CD14-positive monocyte (primary cell): ENCODE measurements around the gene RNF40. TPM values are rescaled to one million over a fixed set of nuclear protein-coding genes. Genes with fewer than 3 reads are reported as not detected.
A peak's percentile ranks its signal among the peaks of the same experiment; 100 is the strongest.

ENCODE experiments used
- DNase-seq, 3 donors: peaks; one replicate each; pipeline ENCODE4 v3.0.0-alpha.2; 2011 to 2022
- H2AFZ ChIP-seq: 2 replicates; pipeline ENCODE4 v1.6.0; 2012; ENCODE audit warnings: mild to moderate bottlenecking, low read depth, low read length, inconsistent platforms; ENCODE audit not compliant: insufficient read depth, poor library complexity, severe bottlenecking
- H3K27ac ChIP-seq, 2 donors: 1 replicate in 1 of 2; 2 replicates in 1 of 2; pipeline ENCODE4 v1.5.1; 2012 to 2013; ENCODE audit warnings: low read length in 2 of 2, control low read depth in 1 of 2, inconsistent platforms in 1 of 2, low read depth in 1 of 2, mild to moderate bottlenecking in 1 of 2
- H3K27me3 ChIP-seq, 2 donors: one replicate each; pipeline versions ENCODE4 v1.6.0 to v1.6.1; 2011 to 2013; ENCODE audit warnings: low read length in 2 of 2; ENCODE audit not compliant: control insufficient read depth in 2 of 2, insufficient read depth in 2 of 2
- H3K36me3 ChIP-seq, 2 donors: replicated peaks in 1 of 2; 1 replicate in 1 of 2; 2 replicates in 1 of 2; pipeline versions ENCODE4 v1.5.1 to v1.6.1; 2012 to 2013; ENCODE audit warnings: low read length in 2 of 2, control low read depth in 1 of 2, inconsistent platforms in 1 of 2, mild to moderate bottlenecking in 1 of 2; ENCODE audit not compliant: insufficient read depth in 2 of 2, control insufficient read depth in 1 of 2
- H3K4me1 ChIP-seq, 2 donors: 1 replicate in 1 of 2; 2 replicates in 1 of 2; pipeline versions ENCODE4 v1.5.1 to v1.6.1; 2012 to 2013; ENCODE audit warnings: low read length in 2 of 2, control low read depth in 1 of 2, inconsistent platforms in 1 of 2, mild to moderate bottlenecking in 1 of 2, moderate library complexity in 1 of 2; ENCODE audit not compliant: insufficient read depth in 2 of 2, control insufficient read depth in 1 of 2
- H3K4me2 ChIP-seq: replicated peaks from 2 replicates; pipeline ENCODE3; 2012; ENCODE audit warnings: low read length, moderate library complexity, mild to moderate bottlenecking; ENCODE audit not compliant: poor library complexity, severe bottlenecking; ENCODE audit errors: extremely low read depth
- H3K4me3 ChIP-seq, 3 experiments: fragments of 200-600 bp in 1 of 3; sonication (generic) in 1 of 3; replicated peaks in 1 of 3; 1 replicate in 2 of 3; 2 replicates in 1 of 3; pipeline ENCODE4 v1.5.1; 2011 to 2013; ENCODE audit warnings: low read length in 3 of 3, mild to moderate bottlenecking in 3 of 3, control low read depth in 2 of 3, low read depth in 2 of 3, inconsistent platforms in 1 of 3, moderate library complexity in 1 of 3
- H3K79me2 ChIP-seq: 2 replicates; pipeline ENCODE4 v1.6.0; 2012; ENCODE audit warnings: mild to moderate bottlenecking, control low read depth, inconsistent platforms, low read length, moderate library complexity; ENCODE audit not compliant: insufficient read depth
- H3K9ac ChIP-seq: 2 replicates; pipeline ENCODE4 v1.6.0; 2017; ENCODE audit warnings: low read length, mild to moderate bottlenecking; ENCODE audit not compliant: insufficient read depth, poor library complexity, severe bottlenecking
- H3K9me3 ChIP-seq, 2 donors: replicated peaks in 1 of 2; 1 replicate in 1 of 2; 2 replicates in 1 of 2; pipeline versions ENCODE4 v1.5.1 to v1.6.1; 2012 to 2013; ENCODE audit warnings: low read length in 2 of 2, control low read depth in 1 of 2; ENCODE audit not compliant: control insufficient read depth in 1 of 2, insufficient read depth in 1 of 2
- H4K20me1 ChIP-seq: 2 replicates; pipeline ENCODE4 v1.6.0; 2012; ENCODE audit warnings: mild to moderate bottlenecking, low read length, control low read depth, moderate library complexity; ENCODE audit not compliant: insufficient read depth
- H3K27ac Mint-ChIP-seq, 7 donors: one replicate each; pipeline ENCODE4 v1.8.0; 2020; ENCODE audit warnings: mild to moderate bottlenecking in 7 of 7, mixed read lengths in 7 of 7, moderate library complexity in 6 of 7, inconsistent platforms in 2 of 7
- H3K27me3 Mint-ChIP-seq, 3 donors: one replicate each; pipeline ENCODE4 v1.8.0; 2021 to 2022; ENCODE audit warnings: low read depth in 3 of 3, mild to moderate bottlenecking in 3 of 3, mixed read lengths in 3 of 3, moderate library complexity in 3 of 3, inconsistent platforms in 1 of 3
- H3K36me3 Mint-ChIP-seq, 2 donors: one replicate each; pipeline ENCODE4 v1.8.0; 2020; ENCODE audit warnings: mixed read lengths in 2 of 2, inconsistent platforms in 1 of 2, mild to moderate bottlenecking in 1 of 2
- H3K4me1 Mint-ChIP-seq: one replicate; pipeline ENCODE4 v1.8.0; 2020; ENCODE audit warnings: mild to moderate bottlenecking, mixed read lengths
- H3K4me3 Mint-ChIP-seq, 2 donors: one replicate each; pipeline ENCODE4 v1.8.0; 2020; ENCODE audit warnings: mild to moderate bottlenecking in 2 of 2, mixed read lengths in 2 of 2, moderate library complexity in 1 of 2
- H3K9me3 Mint-ChIP-seq, 7 donors: one replicate each; pipeline ENCODE4 v1.8.0; 2020 to 2022; ENCODE audit warnings: mixed read lengths in 7 of 7, mild to moderate bottlenecking in 6 of 7, moderate library complexity in 6 of 7, inconsistent platforms in 2 of 7
- CTCF ChIP-seq: fragments of 200-600 bp; IDR thresholded peaks from one replicate; pipeline ENCODE4 v1.8.0; 2022; ENCODE audit warnings: antibody characterized with exemption, mild to moderate bottlenecking
- WGBS: methylation state at CpG from one replicate; pipeline ENCODE4 v1.1.5; 2013; ENCODE audit warnings: missing lambda C conversion rate; ENCODE audit not compliant: insufficient coverage; 5-methylcytosine and 5-hydroxymethylcytosine counted together
- intact Hi-C, 2 donors: fragments of 100-400 bp; cut with micrococcal nuclease; formaldehyde crosslinking; loops; one replicate each; pipeline versions ENCODE4 v1.15.0 to v1.15.1; 2023
- polyA plus RNA-seq, 3 donors: library from polyadenylated mRNA; depleted of rRNA in 1 of 3; unstranded in 2 of 3; stranded (reverse) in 1 of 3; fragments of 300-500 nt in 2 of 3; fragments of >200 nt in 1 of 3; fragmentation: Illumina TruSeq in 2 of 3; gene quantifications; 1 replicate in 2 of 3; 2 replicates in 1 of 3; pipeline ENCODE4 v1.2.3, GENCODE V29; 2012 to 2021

The RNF40 gene
- polyA plus RNA-seq, 3 donors: 14.8 to 53.5 (median 34.9) TPM

GRCh38 chr16:30777591-30778297 is 15.6 kb downstream of the RNF40 start:
- TF ChIP-seq CTCF: no peak
- H3K4me1 ChIP-seq: peaks cover 34 to 47% of the 10 kb centered on the region in 2 donors
- Mint-ChIP-seq H3K27me3 (peaks cover 0 to 3% (median 2%) of the 10 kb centered on the region in 3 donors), H3K9me3 (peaks cover 0 to 2% (median 0%) of the 10 kb centered on the region in 7 donors), H3K4me3 (no peak overlapping the region), H3K27ac (peak overlapping the region in 3 of 7 donors; percentile 16 to 31 (median 27)), H3K4me1 (peaks cover 63% of the 10 kb centered on the region), H3K36me3 (peaks cover 16 to 32% of the 10 kb centered on the region in 2 donors)
- no peak overlapping the region for H3K4me2 ChIP-seq
- intact Hi-C loops: no loop called here
- DNase-seq: no peak
- H3K4me3 ChIP-seq: no peak overlapping the region
- H4K20me1 ChIP-seq: peaks cover 26% of the 10 kb centered on the region
- H3K27me3 ChIP-seq: no peaks in the 10 kb centered on the region
- H3K27ac ChIP-seq: no peak overlapping the region
- no peak overlapping the region for H2AFZ ChIP-seq
- H3K79me2 ChIP-seq: peaks cover 8% of the 10 kb centered on the region
- peaks cover 25 to 28% of the 10 kb centered on the region in 2 donors for H3K36me3 ChIP-seq
- WGBS: 53% methylated on average over 5 of the region's 7 CpGs
- H3K9ac ChIP-seq: no peak overlapping the region
- H3K9me3 ChIP-seq: no peaks in the 10 kb centered on the region

- peaks cover 16 to 32% of the 10 kb centered on the region in 2 donors for H3K36me3 Mint-ChIP-seq
- DNase-seq: no peak
- H3K4me3 ChIP-seq: no peak overlapping the region
- no peak overlapping the region for H3K4me3 Mint-ChIP-seq
- peaks cover 26 to 28% of the 10 kb centered on the region in 2 donors for H3K36me3 ChIP-seq
- peak overlapping the region in 2 of 7 donors; percentile 46 to 78 for H3K27ac Mint-ChIP-seq
- H3K79me2 ChIP-seq: peaks cover 8% of the 10 kb centered on the region
- no peak overlapping the region for H3K4me2 ChIP-seq
- peaks cover 0 to 2% (median 0%) of the 10 kb centered on the region in 7 donors for H3K9me3 Mint-ChIP-seq
- no peak overlapping the region for H2AFZ ChIP-seq
- no peaks in the 10 kb centered on the region for H3K9me3 ChIP-seq
- no peak overlapping the region for H3K27ac ChIP-seq
- TF ChIP-seq CTCF: no peak
- no peaks in the 10 kb centered on the region for H3K27me3 ChIP-seq
- H3K27me3 Mint-ChIP-seq: peaks cover 0 to 3% (median 2%) of the 10 kb centered on the region in 3 donors
- H3K4me1 ChIP-seq: peaks cover 34 to 47% of the 10 kb centered on the region in 2 donors
- 96% methylated on average over 10 of the region's 14 CpGs for WGBS
- intact Hi-C loops: no loop called here
- peaks cover 60% of the 10 kb centered on the region for H3K4me1 Mint-ChIP-seq
- peaks cover 16% of the 10 kb centered on the region for H4K20me1 ChIP-seq
- H3K9ac ChIP-seq: no peak overlapping the region
Observed at GRCh38 chr16:30778549-30779244, 16.6 kb downstream of the RNF40 start.
